Osteocyte (in vitro differentiated cells): ENCODE data around the gene CCL1. TPM values are rescaled to one million over a fixed set of nuclear protein-coding genes. Genes with fewer than 3 reads are reported as not detected.

Source experiments
- DNase-seq: peaks from one replicate; pipeline ENCODE4 v3.0.0; 2021; ENCODE audit warnings: mixed read lengths; ENCODE audit not compliant: unreplicated experiment; ENCODE audit errors: extremely low spot score
- H3K27ac Mint-ChIP-seq: one replicate; pipeline ENCODE4 v1.8.0; 2021; ENCODE audit warnings: mild to moderate bottlenecking, mixed read lengths; ENCODE audit not compliant: unreplicated experiment
- H3K27me3 Mint-ChIP-seq: one replicate; pipeline ENCODE4 v1.8.0; 2021; ENCODE audit warnings: mixed read lengths; ENCODE audit not compliant: unreplicated experiment
- H3K36me3 Mint-ChIP-seq: one replicate; pipeline ENCODE4 v1.8.0; 2021; ENCODE audit warnings: mixed read lengths; ENCODE audit not compliant: unreplicated experiment
- H3K4me1 Mint-ChIP-seq: one replicate; pipeline ENCODE4 v1.8.0; 2021; ENCODE audit warnings: mixed read lengths; ENCODE audit not compliant: unreplicated experiment
- H3K4me3 Mint-ChIP-seq: one replicate; pipeline ENCODE4 v1.8.0; 2021; ENCODE audit warnings: mild to moderate bottlenecking, moderate library complexity, mixed read lengths; ENCODE audit not compliant: unreplicated experiment
- H3K9me3 Mint-ChIP-seq: one replicate; pipeline ENCODE4 v1.8.0; 2021; ENCODE audit warnings: mixed read lengths; ENCODE audit not compliant: unreplicated experiment
- total RNA-seq: library from RNA; stranded (reverse); gene quantifications from 2 replicates; pipeline ENCODE4 v1.2.1, GENCODE V29; 2021
- TF ChIP-seq, protein P1 (sequence below): fragments of 200-600 bp; sonication (generic); IDR thresholded peaks from 2 replicates; pipeline ENCODE4 v1.5.0; 2021; ENCODE audit warnings: antibody characterized with exemption, mild to moderate bottlenecking, moderate library complexity

Gene CCL1
- total RNA-seq, 1 donor from 2014 or later, result not detected

DNA sequence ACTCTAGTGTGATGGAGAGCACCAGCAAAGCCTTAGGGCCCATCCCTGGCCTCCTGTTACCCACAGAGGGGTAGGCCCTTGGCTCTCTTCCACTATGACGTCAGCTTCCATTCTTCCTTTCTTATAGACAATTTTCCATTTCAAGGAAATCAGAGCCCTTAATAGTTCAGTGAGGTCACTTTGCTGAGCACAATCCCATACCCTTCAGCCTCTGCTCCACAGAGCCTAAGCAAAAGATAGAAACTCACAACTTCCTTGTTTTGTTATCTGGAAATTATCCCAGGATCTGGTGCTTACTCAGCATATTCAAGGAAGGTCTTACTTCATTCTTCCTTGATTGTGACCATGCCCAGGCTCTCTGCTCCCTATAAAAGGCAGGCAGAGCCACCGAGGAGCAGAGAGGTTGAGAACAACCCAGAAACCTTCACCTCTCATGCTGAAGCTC is 44.0 kb downstream of the CCL1 start, which contains the start of gene CCL8:
Gene CCL8 (plus strand): TSS at position 397 of the 445 bp plus-strand sequence. CDS start 67 bp downstream, outside the sequence.
- TF ChIP-seq, protein P1, sequence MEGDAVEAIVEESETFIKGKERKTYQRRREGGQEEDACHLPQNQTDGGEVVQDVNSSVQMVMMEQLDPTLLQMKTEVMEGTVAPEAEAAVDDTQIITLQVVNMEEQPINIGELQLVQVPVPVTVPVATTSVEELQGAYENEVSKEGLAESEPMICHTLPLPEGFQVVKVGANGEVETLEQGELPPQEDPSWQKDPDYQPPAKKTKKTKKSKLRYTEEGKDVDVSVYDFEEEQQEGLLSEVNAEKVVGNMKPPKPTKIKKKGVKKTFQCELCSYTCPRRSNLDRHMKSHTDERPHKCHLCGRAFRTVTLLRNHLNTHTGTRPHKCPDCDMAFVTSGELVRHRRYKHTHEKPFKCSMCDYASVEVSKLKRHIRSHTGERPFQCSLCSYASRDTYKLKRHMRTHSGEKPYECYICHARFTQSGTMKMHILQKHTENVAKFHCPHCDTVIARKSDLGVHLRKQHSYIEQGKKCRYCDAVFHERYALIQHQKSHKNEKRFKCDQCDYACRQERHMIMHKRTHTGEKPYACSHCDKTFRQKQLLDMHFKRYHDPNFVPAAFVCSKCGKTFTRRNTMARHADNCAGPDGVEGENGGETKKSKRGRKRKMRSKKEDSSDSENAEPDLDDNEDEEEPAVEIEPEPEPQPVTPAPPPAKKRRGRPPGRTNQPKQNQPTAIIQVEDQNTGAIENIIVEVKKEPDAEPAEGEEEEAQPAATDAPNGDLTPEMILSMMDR, result no peak
- Mint-ChIP-seq H3K27me3 (peaks cover 17% of the 10 kb centered on the region), H3K27ac (no peak within 1 kb of the TSS), H3K9me3 (peaks cover 6% of the 10 kb centered on the region), H3K4me3 (no peak within 1 kb of the TSS), H3K36me3 (no peaks in the 10 kb centered on the region), H3K4me1 (peaks cover 7% of the 10 kb centered on the region)
- DNase-seq, result no peak

DNA sequence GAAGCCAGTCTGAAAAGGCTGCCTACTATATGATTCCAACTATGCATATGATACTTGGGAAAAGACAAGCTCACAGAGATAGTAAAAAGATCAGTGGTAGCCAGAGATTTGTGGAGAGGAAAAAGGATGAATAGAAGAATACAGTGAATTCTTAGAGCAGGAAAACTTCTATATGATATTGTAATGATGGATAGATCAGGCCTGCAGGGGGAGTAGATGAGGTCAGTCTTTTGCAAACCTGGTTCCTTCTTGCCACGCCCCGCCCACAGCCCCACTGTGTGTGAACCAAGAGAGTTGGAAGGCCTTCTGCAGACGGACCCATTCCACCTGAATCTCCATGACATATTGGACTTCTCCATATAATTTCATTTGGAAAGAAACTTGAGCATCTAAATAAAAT is 44.6 kb downstream of the CCL1 start:
- no peak overlapping the region for H3K27ac Mint-ChIP-seq
- DNase-seq, result no peak
- TF ChIP-seq, protein P1, result no peak
- H3K27me3 Mint-ChIP-seq, result peaks cover 13% of the 10 kb centered on the region
- H3K4me1 Mint-ChIP-seq, result peaks cover 12% of the 10 kb centered on the region
- H3K36me3 Mint-ChIP-seq, result no peaks in the 10 kb centered on the region
- no peak overlapping the region for H3K4me3 Mint-ChIP-seq
- H3K9me3 Mint-ChIP-seq, result no peaks in the 10 kb centered on the region

DNA sequence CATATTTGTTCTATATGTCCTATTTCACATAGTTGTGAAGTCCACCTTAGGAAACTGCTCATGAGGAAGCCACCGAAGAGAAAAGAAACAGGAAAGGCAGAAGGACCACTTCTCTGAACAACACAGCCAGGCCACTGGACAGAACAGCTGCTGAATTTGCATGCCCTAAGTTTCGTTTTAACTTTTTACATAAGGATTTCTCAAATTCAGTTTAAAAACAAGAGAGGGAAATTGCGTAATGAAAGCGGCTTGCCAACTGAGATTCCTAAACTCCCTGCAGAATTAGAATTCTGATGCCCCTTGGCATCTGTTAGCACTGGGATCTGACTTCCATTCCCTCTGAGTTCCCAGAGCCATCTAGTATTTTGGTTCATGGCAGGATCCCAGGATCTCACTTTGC is 48.8 kb downstream of the CCL1 start:
- TF ChIP-seq, protein P1, result no peak
- no peak overlapping the region for H3K4me3 Mint-ChIP-seq
- peaks cover 34% of the 10 kb centered on the region for H3K4me1 Mint-ChIP-seq
- H3K9me3 Mint-ChIP-seq, result no peaks in the 10 kb centered on the region
- H3K27me3 Mint-ChIP-seq, result peaks cover 7% of the 10 kb centered on the region
- no peak for DNase-seq
- H3K27ac Mint-ChIP-seq, result peak overlapping the region; percentile 48
- no peaks in the 10 kb centered on the region for H3K36me3 Mint-ChIP-seq

DNA sequence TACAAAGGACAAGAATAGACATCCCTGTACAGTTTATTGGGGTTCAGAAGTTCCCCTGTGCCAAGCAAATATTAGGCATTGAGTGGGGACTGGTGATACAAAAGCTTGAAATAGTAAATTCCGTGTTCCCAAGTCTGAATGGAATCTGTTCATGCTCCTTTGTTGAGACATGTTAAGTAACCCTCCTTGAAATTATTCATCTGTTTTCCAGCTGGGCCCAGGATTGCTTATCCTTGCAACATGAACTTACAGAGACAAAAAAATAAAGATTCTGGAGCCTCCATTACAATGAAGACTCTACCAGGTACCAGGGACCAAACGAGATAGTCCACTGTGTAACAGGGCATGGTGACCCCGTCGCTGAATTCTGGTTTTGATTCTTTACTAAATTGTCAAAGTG is 49.9 kb downstream of the CCL1 start:
- H3K36me3 Mint-ChIP-seq, result no peaks in the 10 kb centered on the region
- no peaks in the 10 kb centered on the region for H3K9me3 Mint-ChIP-seq
- H3K4me1 Mint-ChIP-seq, result peaks cover 38% of the 10 kb centered on the region
- no peak for DNase-seq
- TF ChIP-seq, protein P1, result no peak
- no peak overlapping the region for H3K27ac Mint-ChIP-seq
- no peak overlapping the region for H3K4me3 Mint-ChIP-seq
- H3K27me3 Mint-ChIP-seq, result peaks cover 7% of the 10 kb centered on the region

DNA sequence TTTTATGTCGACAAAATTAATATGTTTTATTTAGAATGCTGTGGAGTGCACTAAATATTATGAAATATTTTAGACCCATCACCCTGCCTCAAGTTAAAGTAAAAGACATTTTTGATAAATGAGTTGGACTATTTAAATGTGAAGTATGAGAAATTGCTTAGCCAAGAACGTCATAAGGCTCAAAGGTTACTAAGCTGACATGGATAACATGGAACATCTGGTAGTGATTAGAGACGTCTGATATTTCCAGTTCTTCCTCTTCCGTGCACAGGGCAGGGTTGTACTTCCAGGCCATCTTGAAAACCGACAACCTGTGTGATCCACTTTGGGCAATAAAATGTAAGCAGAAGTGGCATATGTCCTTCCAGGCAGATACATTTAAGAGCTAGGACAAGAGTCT is 51.0 kb downstream of the CCL1 start:
- Mint-ChIP-seq H3K27ac (peak overlapping the region; percentile 11), H3K4me3 (no peak overlapping the region), H3K4me1 (peaks cover 45% of the 10 kb centered on the region), H3K36me3 (no peaks in the 10 kb centered on the region), H3K27me3 (peaks cover 7% of the 10 kb centered on the region), H3K9me3 (no peaks in the 10 kb centered on the region)
- DNase-seq, result no peak
- TF ChIP-seq, protein P1, result no peak
